HCT116 (cell line): ENCODE results near the gene OPN1SW. TPM values are rescaled to one million over a fixed set of nuclear protein-coding genes. Genes with fewer than 3 reads are reported as not detected.

Source experiments
- ATAC-seq: fragments of 200-7000 bp; cut with Tn5 transposase; 2 replicates; pipeline ENCODE4 v1.9.1; 2020; ENCODE audit warnings: mild to moderate bottlenecking, moderate library complexity
- BruUV-seq: library from RNA; stranded (reverse); fragments of 400-500 nt; replicated peaks from 2 replicates; lab custom pipeline; 2021; lab: Mats Ljungman, UMichigan
- CTCF ChIA-PET: fragments of 300-600 bp; sonication (Branson Sonifier 250); formaldehyde crosslinking; loops from one replicate; lab custom pipeline; 2021; ENCODE audit warnings: antibody characterized with exemption; lab: Charles Lee
- POLR2A ChIA-PET: fragments of 300-600, 350-600 bp; sonication (Branson Sonifier 250); formaldehyde crosslinking; loops from one replicate; lab custom pipeline; 2021; ENCODE audit warnings: antibody characterized with exemption; lab: Charles Lee
- RAD21 ChIA-PET, 2 experiments: fragments of 300-600 bp; sonication (Branson Sonifier 250); formaldehyde crosslinking; loops; one replicate each; lab custom pipeline; 2023; ENCODE audit warnings: low total read pairs in 2 of 2; ENCODE audit not compliant: uncharacterized antibody in 2 of 2, unreplicated experiment in 2 of 2, low non-redundant PET in 1 of 2; lab: Charles Lee
- DNase-seq: peaks from one replicate; pipeline ENCODE4 v3.0.0-alpha.2; 2010; ENCODE audit warnings: low read depth, low spot score
- H2AFZ ChIP-seq: fragments of 200-600 bp; shearing (Covaris generic), sonication (generic); 2 replicates; pipeline ENCODE4 v1.6.1; 2017; ENCODE audit warnings: low read depth, mixed run types, mixed read lengths, antibody characterized with exemption, low read length; ENCODE audit not compliant: poor library complexity, severe bottlenecking
- H3K27ac ChIP-seq: 2 replicates; pipeline ENCODE4 v1.5.1; 2012; ENCODE audit warnings: low read depth, low read length
- H3K27me3 ChIP-seq: fragments of 200-600 bp; sonication (generic); 2 replicates; pipeline ENCODE4 v1.6.1; 2016; ENCODE audit warnings: mixed run types, low read length, mixed read lengths; ENCODE audit not compliant: insufficient read depth
- H3K36me3 ChIP-seq, 2 experiments: fragments of 200-500 bp in 1 of 2; fragments of 200-600 bp in 1 of 2; sonication (Bioruptor generic) in 1 of 2; sonication (generic) in 1 of 2; 2 replicates each; pipeline versions ENCODE4 v1.5.1 to v1.6.1; 2014 to 2016; ENCODE audit warnings: low read length in 2 of 2, inconsistent platforms in 1 of 2, mixed read lengths in 1 of 2, mixed run types in 1 of 2; ENCODE audit not compliant: insufficient read depth in 2 of 2, control insufficient read depth in 1 of 2
- H3K4me1 ChIP-seq, 2 experiments: fragments of 200-600 bp in 1 of 2; sonication (generic) in 1 of 2; 2 replicates each; pipeline versions ENCODE4 v1.5.1 to v1.6.1; 2012 to 2017; ENCODE audit warnings: low read length in 2 of 2, inconsistent platforms in 1 of 2, mild to moderate bottlenecking in 1 of 2, mixed read lengths in 1 of 2, mixed run types in 1 of 2, moderate library complexity in 1 of 2; ENCODE audit not compliant: insufficient read depth in 2 of 2, control insufficient read depth in 1 of 2
- H3K4me2 ChIP-seq: fragments of 200-600 bp; sonication (generic); 2 replicates; pipeline ENCODE4 v1.6.1; 2017; ENCODE audit warnings: mixed run types, low read length, mixed read lengths
- H3K4me3 ChIP-seq, 2 experiments: fragments of 200-600 bp in 1 of 2; sonication (generic) in 1 of 2; replicated peaks in 1 of 2; 2 replicates each; pipeline ENCODE4 v1.5.1; 2011 to 2016; ENCODE audit warnings: low read length in 2 of 2, control low read depth in 1 of 2, low read depth in 1 of 2, mild to moderate bottlenecking in 1 of 2, mixed read lengths in 1 of 2, mixed run types in 1 of 2
- H3K79me2 ChIP-seq: fragments of 200-600 bp; sonication (generic); 2 replicates; pipeline ENCODE4 v1.6.1; 2017; ENCODE audit warnings: mild to moderate bottlenecking, mixed run types, low read length, moderate library complexity, mixed read lengths; ENCODE audit not compliant: insufficient read depth
- H3K9ac ChIP-seq: fragments of 200-600 bp; sonication (generic); 2 replicates; pipeline ENCODE4 v1.6.1; 2016; ENCODE audit warnings: low read length, mixed read lengths
- H3K9me2 ChIP-seq: fragments of 200-600 bp; sonication (generic), shearing (Covaris generic); 2 replicates; pipeline ENCODE4 v1.6.1; 2017; ENCODE audit warnings: mixed run types, mild to moderate bottlenecking, moderate library complexity; ENCODE audit not compliant: insufficient read depth
- H3K9me3 ChIP-seq, 2 experiments: fragments of 200-500 bp in 1 of 2; fragments of 200-600 bp in 1 of 2; sonication (Bioruptor generic) in 1 of 2; sonication (generic) in 1 of 2; 2 replicates each; pipeline ENCODE4 v1.6.1; 2014 to 2017; ENCODE audit warnings: low read length in 2 of 2, mixed read lengths in 2 of 2, inconsistent platforms in 1 of 2, low read depth in 1 of 2, mild to moderate bottlenecking in 1 of 2, mixed run types in 1 of 2, moderate library complexity in 1 of 2; ENCODE audit not compliant: control insufficient read depth in 1 of 2, insufficient read depth in 1 of 2
- H4K20me1 ChIP-seq: fragments of 200-600 bp; sonication (generic), shearing (Covaris generic); 2 replicates; pipeline ENCODE4 v1.6.1; 2017; ENCODE audit warnings: mixed run types, mild to moderate bottlenecking, moderate library complexity; ENCODE audit not compliant: insufficient read depth
- ATF3 ChIP-seq: IDR thresholded peaks from 2 replicates; pipeline ENCODE4 v1.6.1; 2012
- CBX3 ChIP-seq: IDR thresholded peaks from 2 replicates; pipeline ENCODE4 v1.6.1; 2012; ENCODE audit warnings: low read depth
- CEBPB ChIP-seq: IDR thresholded peaks from 2 replicates; pipeline ENCODE4 v1.6.1; 2012; ENCODE audit warnings: low read depth
- EGR1 ChIP-seq: IDR thresholded peaks from 2 replicates; pipeline ENCODE4 v1.6.1; 2012; ENCODE audit warnings: low read depth
- EZH2 ChIP-seq: fragments of 200-600 bp; sonication (generic); IDR thresholded peaks from 2 replicates; pipeline ENCODE4 v1.6.1; 2017; ENCODE audit warnings: antibody characterized with exemption, mixed run types
- POLR2A ChIP-seq: IDR thresholded peaks from 2 replicates; pipeline ENCODE4 v1.7.0; 2011; ENCODE audit warnings: borderline replicate concordance; ENCODE audit not compliant: insufficient read depth, insufficient read length; ENCODE audit errors: extremely low read depth
- RAD21 ChIP-seq: IDR thresholded peaks from 2 replicates; pipeline ENCODE4 v1.6.1; 2012; ENCODE audit warnings: low read depth, mild to moderate bottlenecking
- SP1 ChIP-seq: IDR thresholded peaks from 2 replicates; pipeline ENCODE4 v1.6.1; 2012; ENCODE audit warnings: low read depth
- SRF ChIP-seq: IDR thresholded peaks from 2 replicates; pipeline ENCODE4 v1.6.1; 2012; ENCODE audit warnings: low read depth
- TCF7L2 ChIP-seq: IDR thresholded peaks from 2 replicates; pipeline ENCODE4 v1.7.0; 2011; ENCODE audit warnings: borderline replicate concordance, inconsistent platforms; ENCODE audit not compliant: insufficient read depth, insufficient read length; ENCODE audit errors: extremely low read depth
- ZBTB33 ChIP-seq: IDR thresholded peaks from 2 replicates; pipeline ENCODE4 v1.6.1; 2011; ENCODE audit warnings: mild to moderate bottlenecking, low read length, moderate library complexity; ENCODE audit not compliant: insufficient replicate concordance; ENCODE audit errors: extremely low read depth
- intact Hi-C: fragments of 100-400 bp; cut with micrococcal nuclease; formaldehyde crosslinking; loops from 2 replicates; pipeline ENCODE4 v1.10.0; 2022
- total RNA-seq: library from RNA; stranded (reverse); gene quantifications from one replicate; pipeline ENCODE4 v1.2.1, GENCODE V29; 2021; ENCODE audit not compliant: unreplicated experiment
- TF ChIP-seq, protein P1 (sequence below): IDR thresholded peaks from 2 replicates; pipeline ENCODE4 v1.6.1; 2012; ENCODE audit warnings: low read depth
- TF ChIP-seq, protein P2 (sequence below), 3 experiments: fragments of 200-600 bp in 1 of 3; sonication (generic) in 1 of 3; IDR thresholded peaks in 2 of 3; conservative IDR thresholded peaks in 1 of 3; 2 replicates each; pipeline ENCODE4 v1.5.1; 2012 to 2017; ENCODE audit warnings: low read depth in 2 of 3, low read length in 2 of 3, antibody characterized with exemption in 1 of 3, borderline replicate concordance in 1 of 3, control low read depth in 1 of 3, mild to moderate bottlenecking in 1 of 3, mixed read lengths in 1 of 3, mixed run types in 1 of 3, moderate library complexity in 1 of 3; ENCODE audit not compliant: insufficient read depth in 1 of 3

The OPN1SW gene
- total RNA-seq, 1 experiment from 2014 or later = not detected

DNA sequence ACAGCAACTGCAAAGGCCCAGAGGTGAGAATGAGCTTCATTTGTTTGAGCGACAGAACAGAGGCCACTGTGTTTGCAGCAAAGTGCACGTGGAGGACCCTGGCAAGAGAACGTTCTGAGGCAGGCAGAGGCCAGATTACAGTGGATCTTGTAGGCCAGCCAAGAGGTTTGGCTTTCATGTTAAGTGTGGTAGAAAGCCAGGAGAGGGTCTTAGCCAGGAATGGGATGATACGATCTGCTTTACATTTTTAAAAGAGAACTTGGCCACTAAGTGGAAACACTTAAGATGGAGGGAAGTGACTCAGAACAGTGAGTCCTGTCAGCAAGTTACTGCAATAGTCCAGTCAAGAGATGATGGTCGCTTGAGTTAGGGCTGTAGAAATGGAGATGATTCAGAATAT is 20.7 kb upstream of the OPN1SW start:
- Histone ChIP-seq H3K4me1 (peaks cover 0 to 6% of the 10 kb centered on the region in 2 experiments; a peak in 1 of 4 replicates), H3K9me2 (no peaks in the 10 kb centered on the region), H3K4me3 (no peak overlapping the region), H3K9me3 (no peaks in the 10 kb centered on the region), H2AFZ (no peak overlapping the region), H3K9ac (no peak overlapping the region), H4K20me1 (no peaks in the 10 kb centered on the region), H3K36me3 (no peaks in the 10 kb centered on the region), H3K79me2 (no peaks in the 10 kb centered on the region), H3K4me2 (no peak overlapping the region), H3K27me3 (no peaks in the 10 kb centered on the region), H3K27ac (no peak overlapping the region)
- no peak for TF ChIP-seq CBX3
- no peak for TF ChIP-seq SRF
- TF ChIP-seq SP1 = no peak
- TF ChIP-seq CEBPB = no peak
- BruUV-seq = no TSS peak
- no peak for ATAC-seq
- intact Hi-C loops = no loop called here
- no peak for DNase-seq
- ChIA-PET POLR2A (no interaction called here), RAD21 (no interaction called here), CTCF (no interaction called here)

DNA sequence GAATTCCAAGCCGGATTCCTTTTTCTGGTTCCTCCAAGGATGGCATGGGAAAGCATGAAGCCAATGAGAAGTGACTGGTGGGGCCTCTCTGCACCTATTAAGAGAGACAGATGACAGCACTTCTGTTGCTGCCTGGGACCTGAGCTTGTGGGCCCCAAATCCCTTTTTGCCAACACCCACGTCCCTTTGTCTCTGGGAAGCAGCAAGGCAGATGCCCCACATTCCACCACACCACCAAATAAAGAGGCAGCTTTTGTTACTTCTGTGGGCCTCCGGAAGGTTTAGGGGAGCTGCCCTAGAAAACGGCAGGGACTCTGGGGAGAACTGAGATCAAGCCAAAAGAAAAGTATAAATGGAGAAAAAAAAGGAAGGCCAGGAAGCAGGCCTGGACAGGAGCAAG is 19.5 kb upstream of the OPN1SW start:
- Histone ChIP-seq H3K4me1 (peaks cover 0 to 6% of the 10 kb centered on the region in 2 experiments; a peak in 1 of 4 replicates), H3K4me3 (no peak overlapping the region), H3K36me3 (no peaks in the 10 kb centered on the region), H3K9ac (no peak overlapping the region), H3K79me2 (no peaks in the 10 kb centered on the region), H3K9me2 (no peaks in the 10 kb centered on the region), H3K27me3 (no peaks in the 10 kb centered on the region), H2AFZ (no peak overlapping the region), H3K9me3 (no peaks in the 10 kb centered on the region), H3K27ac (no peak overlapping the region), H4K20me1 (no peaks in the 10 kb centered on the region), H3K4me2 (no peak overlapping the region)
- DNase-seq (no peak), ATAC-seq (no peak)
- ChIA-PET CTCF (no interaction called here), POLR2A (no interaction called here), RAD21 (no interaction called here)
- intact Hi-C loops = no loop called here
- no TSS peak for BruUV-seq
- TF ChIP-seq CBX3 (no peak), TCF7L2 (no peak), POLR2A (no peak), ZBTB33 (no peak), RAD21 (no peak), EGR1 (no peak), SP1 (no peak), ATF3 (no peak), SRF (no peak), EZH2 (no peak)
- TF ChIP-seq, protein P1, sequence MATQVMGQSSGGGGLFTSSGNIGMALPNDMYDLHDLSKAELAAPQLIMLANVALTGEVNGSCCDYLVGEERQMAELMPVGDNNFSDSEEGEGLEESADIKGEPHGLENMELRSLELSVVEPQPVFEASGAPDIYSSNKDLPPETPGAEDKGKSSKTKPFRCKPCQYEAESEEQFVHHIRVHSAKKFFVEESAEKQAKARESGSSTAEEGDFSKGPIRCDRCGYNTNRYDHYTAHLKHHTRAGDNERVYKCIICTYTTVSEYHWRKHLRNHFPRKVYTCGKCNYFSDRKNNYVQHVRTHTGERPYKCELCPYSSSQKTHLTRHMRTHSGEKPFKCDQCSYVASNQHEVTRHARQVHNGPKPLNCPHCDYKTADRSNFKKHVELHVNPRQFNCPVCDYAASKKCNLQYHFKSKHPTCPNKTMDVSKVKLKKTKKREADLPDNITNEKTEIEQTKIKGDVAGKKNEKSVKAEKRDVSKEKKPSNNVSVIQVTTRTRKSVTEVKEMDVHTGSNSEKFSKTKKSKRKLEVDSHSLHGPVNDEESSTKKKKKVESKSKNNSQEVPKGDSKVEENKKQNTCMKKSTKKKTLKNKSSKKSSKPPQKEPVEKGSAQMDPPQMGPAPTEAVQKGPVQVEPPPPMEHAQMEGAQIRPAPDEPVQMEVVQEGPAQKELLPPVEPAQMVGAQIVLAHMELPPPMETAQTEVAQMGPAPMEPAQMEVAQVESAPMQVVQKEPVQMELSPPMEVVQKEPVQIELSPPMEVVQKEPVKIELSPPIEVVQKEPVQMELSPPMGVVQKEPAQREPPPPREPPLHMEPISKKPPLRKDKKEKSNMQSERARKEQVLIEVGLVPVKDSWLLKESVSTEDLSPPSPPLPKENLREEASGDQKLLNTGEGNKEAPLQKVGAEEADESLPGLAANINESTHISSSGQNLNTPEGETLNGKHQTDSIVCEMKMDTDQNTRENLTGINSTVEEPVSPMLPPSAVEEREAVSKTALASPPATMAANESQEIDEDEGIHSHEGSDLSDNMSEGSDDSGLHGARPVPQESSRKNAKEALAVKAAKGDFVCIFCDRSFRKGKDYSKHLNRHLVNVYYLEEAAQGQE = no peak
- TF ChIP-seq, protein P2, sequence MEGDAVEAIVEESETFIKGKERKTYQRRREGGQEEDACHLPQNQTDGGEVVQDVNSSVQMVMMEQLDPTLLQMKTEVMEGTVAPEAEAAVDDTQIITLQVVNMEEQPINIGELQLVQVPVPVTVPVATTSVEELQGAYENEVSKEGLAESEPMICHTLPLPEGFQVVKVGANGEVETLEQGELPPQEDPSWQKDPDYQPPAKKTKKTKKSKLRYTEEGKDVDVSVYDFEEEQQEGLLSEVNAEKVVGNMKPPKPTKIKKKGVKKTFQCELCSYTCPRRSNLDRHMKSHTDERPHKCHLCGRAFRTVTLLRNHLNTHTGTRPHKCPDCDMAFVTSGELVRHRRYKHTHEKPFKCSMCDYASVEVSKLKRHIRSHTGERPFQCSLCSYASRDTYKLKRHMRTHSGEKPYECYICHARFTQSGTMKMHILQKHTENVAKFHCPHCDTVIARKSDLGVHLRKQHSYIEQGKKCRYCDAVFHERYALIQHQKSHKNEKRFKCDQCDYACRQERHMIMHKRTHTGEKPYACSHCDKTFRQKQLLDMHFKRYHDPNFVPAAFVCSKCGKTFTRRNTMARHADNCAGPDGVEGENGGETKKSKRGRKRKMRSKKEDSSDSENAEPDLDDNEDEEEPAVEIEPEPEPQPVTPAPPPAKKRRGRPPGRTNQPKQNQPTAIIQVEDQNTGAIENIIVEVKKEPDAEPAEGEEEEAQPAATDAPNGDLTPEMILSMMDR (IDR thresholded peaks at IDR 0.05 in 2 of 3, conservative IDR thresholded peaks at IDR 0.05 in 1 of 3; ENCODE audit: borderline replicate concordance in 1 of 3, insufficient read depth in 1 of 3, low read depth in 2 of 3, low read length in 2 of 3) = no peak
